Osteocyte (in vitro differentiated cells): ENCODE measurements around the gene SCLY. TPM values are rescaled to one million over a fixed set of nuclear protein-coding genes. Genes with fewer than 3 reads are reported as not detected.
"Not testable (repeated sequence)": the region's sequence is repeated elsewhere in the genome, so short reads cannot be mapped to it uniquely, and the experiment has no call there.

Experiments used
- DNase-seq: peaks from one replicate; pipeline ENCODE4 v3.0.0; 2021; ENCODE audit warnings: mixed read lengths; ENCODE audit not compliant: unreplicated experiment; ENCODE audit errors: extremely low spot score
- H3K27ac Mint-ChIP-seq: one replicate; pipeline ENCODE4 v1.8.0; 2021; ENCODE audit warnings: mild to moderate bottlenecking, mixed read lengths; ENCODE audit not compliant: unreplicated experiment
- H3K27me3 Mint-ChIP-seq: one replicate; pipeline ENCODE4 v1.8.0; 2021; ENCODE audit warnings: mixed read lengths; ENCODE audit not compliant: unreplicated experiment
- H3K36me3 Mint-ChIP-seq: one replicate; pipeline ENCODE4 v1.8.0; 2021; ENCODE audit warnings: mixed read lengths; ENCODE audit not compliant: unreplicated experiment
- H3K4me1 Mint-ChIP-seq: one replicate; pipeline ENCODE4 v1.8.0; 2021; ENCODE audit warnings: mixed read lengths; ENCODE audit not compliant: unreplicated experiment
- H3K4me3 Mint-ChIP-seq: one replicate; pipeline ENCODE4 v1.8.0; 2021; ENCODE audit warnings: mild to moderate bottlenecking, moderate library complexity, mixed read lengths; ENCODE audit not compliant: unreplicated experiment
- H3K9me3 Mint-ChIP-seq: one replicate; pipeline ENCODE4 v1.8.0; 2021; ENCODE audit warnings: mixed read lengths; ENCODE audit not compliant: unreplicated experiment
- total RNA-seq: library from RNA; stranded (reverse); gene quantifications from 2 replicates; pipeline ENCODE4 v1.2.1, GENCODE V29; 2021
- TF ChIP-seq, protein P1 (sequence below): fragments of 200-600 bp; sonication (generic); IDR thresholded peaks from 2 replicates; pipeline ENCODE4 v1.5.0; 2021; ENCODE audit warnings: antibody characterized with exemption, mild to moderate bottlenecking, moderate library complexity

The SCLY gene
- total RNA-seq, 1 donor from 2014 or later, result 22.1 TPM

DNA sequence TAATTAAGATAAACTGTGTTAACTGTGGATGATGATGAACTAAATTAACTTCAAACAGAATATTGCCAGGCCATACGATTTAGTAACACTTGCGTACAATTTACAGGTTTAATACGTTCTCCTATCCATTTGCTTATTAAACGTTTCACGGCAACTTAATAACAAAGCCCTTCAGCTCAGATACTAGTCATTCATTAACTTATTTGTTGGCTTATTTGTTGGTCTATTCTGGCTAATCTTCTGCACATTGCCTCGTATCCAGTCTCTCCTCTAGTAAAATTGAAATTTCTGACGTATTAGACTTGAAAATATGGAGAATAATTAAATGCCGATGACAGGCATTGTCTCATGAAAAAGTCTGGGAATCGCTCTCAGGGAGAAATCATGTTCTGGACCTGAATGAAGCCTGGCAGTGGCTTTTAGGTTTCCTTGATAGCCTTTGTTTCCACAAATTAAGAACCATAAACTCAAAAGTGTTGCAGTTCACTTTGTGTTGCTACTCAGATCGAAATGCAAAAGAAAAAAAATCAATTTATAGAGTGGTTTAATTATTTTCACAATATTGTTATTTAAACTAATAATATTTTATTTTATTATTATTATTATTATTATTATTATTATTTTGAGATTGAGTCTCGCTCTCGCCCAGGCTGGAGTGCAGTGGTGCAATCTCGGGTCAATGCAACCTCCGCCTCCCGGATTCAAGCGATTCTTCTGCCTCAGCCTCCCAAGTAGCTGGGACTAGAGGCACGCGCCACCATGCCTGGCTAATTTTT is 4.5 kb downstream of the SCLY start:
- TF ChIP-seq, protein P1, sequence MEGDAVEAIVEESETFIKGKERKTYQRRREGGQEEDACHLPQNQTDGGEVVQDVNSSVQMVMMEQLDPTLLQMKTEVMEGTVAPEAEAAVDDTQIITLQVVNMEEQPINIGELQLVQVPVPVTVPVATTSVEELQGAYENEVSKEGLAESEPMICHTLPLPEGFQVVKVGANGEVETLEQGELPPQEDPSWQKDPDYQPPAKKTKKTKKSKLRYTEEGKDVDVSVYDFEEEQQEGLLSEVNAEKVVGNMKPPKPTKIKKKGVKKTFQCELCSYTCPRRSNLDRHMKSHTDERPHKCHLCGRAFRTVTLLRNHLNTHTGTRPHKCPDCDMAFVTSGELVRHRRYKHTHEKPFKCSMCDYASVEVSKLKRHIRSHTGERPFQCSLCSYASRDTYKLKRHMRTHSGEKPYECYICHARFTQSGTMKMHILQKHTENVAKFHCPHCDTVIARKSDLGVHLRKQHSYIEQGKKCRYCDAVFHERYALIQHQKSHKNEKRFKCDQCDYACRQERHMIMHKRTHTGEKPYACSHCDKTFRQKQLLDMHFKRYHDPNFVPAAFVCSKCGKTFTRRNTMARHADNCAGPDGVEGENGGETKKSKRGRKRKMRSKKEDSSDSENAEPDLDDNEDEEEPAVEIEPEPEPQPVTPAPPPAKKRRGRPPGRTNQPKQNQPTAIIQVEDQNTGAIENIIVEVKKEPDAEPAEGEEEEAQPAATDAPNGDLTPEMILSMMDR, result no peak
- no peak overlapping the region for H3K27ac Mint-ChIP-seq
- DNase-seq, result no peak
- H3K36me3 Mint-ChIP-seq, result peaks cover 29% of the 10 kb centered on the region
- H3K27me3 Mint-ChIP-seq, result no peaks in the 10 kb centered on the region
- no peak overlapping the region for H3K4me3 Mint-ChIP-seq
- no peaks in the 10 kb centered on the region for H3K9me3 Mint-ChIP-seq
- peaks cover 14% of the 10 kb centered on the region for H3K4me1 Mint-ChIP-seq

DNA sequence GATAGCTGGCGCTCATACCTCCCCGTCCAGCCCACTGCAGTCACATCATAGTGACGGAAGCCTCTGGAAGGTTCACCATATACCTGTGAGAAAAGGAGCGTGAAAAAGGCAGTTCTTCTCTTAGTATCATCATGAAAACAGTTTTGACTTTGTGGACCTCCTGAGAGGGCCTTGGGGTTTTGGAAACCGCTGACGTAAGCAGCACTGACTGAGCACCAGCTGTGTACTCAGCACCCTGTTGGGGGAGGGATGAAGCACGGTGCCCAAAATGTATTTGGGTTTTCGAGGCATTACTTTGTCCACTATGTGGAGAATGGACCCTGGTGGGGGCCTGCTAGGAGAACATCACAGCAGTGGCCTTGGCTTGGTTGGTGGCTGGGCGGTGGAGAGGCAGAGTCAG is 5.4 kb downstream of the SCLY start:
- TF ChIP-seq, protein P1, result no peak
- DNase-seq, result peak; percentile 59
- Mint-ChIP-seq H3K27ac (no peak overlapping the region), H3K4me3 (no peak overlapping the region), H3K4me1 (peaks cover 13% of the 10 kb centered on the region), H3K9me3 (no peaks in the 10 kb centered on the region), H3K36me3 (peaks cover 29% of the 10 kb centered on the region), H3K27me3 (no peaks in the 10 kb centered on the region)

DNA sequence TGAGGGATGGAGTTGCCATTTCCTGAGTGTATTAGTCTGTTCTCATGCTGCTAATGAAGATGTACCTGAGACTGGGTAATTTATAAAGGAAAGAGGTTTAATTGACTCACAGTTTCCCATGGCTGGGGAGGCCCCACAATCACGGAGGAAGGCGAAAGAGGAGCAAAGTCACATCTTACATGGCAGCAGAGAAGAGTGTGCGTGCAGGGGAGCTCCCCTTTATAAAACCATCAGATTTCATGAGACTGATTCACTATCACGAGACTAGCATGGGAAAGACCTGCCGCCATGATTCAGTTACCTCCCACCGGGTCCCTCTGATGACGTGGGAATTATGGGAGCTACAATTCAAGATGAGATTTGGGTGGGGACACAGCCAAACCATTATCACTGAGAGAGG is 5.9 kb downstream of the SCLY start:
- not testable (repeated sequence) for H3K4me1 Mint-ChIP-seq, H3K27me3 Mint-ChIP-seq, DNase-seq, H3K27ac Mint-ChIP-seq, H3K9me3 Mint-ChIP-seq, H3K4me3 Mint-ChIP-seq
- H3K36me3 Mint-ChIP-seq, result peaks cover 32% of the 10 kb centered on the region

DNA sequence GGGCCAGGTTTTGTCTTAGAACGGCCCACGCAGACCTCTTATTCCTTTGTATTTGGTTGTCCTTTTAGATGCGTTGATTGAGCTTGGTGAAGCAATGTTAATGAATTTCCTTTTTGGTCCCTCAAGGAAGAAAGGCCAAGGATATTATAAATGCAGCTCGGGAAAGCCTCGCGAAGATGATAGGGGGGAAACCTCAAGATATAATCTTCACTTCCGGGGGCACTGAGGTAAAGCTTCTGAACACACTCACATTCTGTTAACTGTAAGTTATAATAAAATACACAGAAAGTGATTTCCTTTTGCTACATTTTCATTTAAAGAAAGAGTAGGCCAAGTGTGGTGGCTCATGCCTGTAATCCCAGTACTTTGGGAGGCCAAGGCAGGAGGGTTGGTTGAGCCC is 7.1 kb downstream of the SCLY start:
- H3K27me3 Mint-ChIP-seq, result no peaks in the 10 kb centered on the region
- H3K36me3 Mint-ChIP-seq, result peaks cover 44% of the 10 kb centered on the region
- no peak overlapping the region for H3K27ac Mint-ChIP-seq
- DNase-seq, result no peak
- no peak overlapping the region for H3K4me3 Mint-ChIP-seq
- peaks cover under 1% of the 10 kb centered on the region for H3K4me1 Mint-ChIP-seq
- TF ChIP-seq, protein P1, result no peak
- peaks cover 10% of the 10 kb centered on the region for H3K9me3 Mint-ChIP-seq

DNA sequence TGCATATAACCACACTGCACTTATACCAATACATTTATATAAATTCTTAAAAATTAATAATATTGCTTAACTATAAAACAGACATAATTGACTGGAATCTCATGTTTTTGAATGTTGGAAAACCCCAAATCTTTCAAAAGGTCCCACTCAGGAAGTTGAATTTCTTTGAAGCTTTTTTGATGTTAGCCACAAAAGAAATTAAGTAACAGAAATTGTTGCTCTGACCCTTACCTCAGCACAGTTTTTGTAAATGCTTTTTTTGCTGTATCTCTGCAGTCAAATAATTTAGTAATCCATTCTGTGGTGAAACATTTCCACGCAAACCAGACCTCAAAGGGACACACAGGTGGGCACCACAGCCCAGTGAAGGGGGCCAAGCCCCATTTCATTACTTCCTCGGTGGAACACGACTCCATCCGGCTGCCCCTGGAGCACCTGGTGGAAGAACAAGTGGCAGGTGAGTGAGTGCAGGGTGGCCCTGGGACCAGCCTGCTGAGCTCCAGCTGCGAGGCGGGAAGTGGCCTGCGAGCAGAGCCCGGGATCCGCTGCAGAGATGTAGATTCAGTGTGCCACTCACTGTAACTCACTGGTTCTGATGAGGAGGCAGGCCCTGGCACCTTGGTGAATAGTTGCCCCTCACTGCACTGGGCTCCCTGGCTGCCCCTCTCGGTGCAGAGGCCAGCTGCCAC is 8.4 kb downstream of the SCLY start:
- H3K27me3 Mint-ChIP-seq, result no peaks in the 10 kb centered on the region
- DNase-seq, result peak; percentile 75
- TF ChIP-seq, protein P1, result no peak
- H3K36me3 Mint-ChIP-seq, result peaks cover 48% of the 10 kb centered on the region
- no peaks in the 10 kb centered on the region for H3K4me1 Mint-ChIP-seq
- H3K4me3 Mint-ChIP-seq, result no peak overlapping the region
- H3K9me3 Mint-ChIP-seq, result peaks cover 12% of the 10 kb centered on the region
- no peak overlapping the region for H3K27ac Mint-ChIP-seq
